HG03378 (cell line): ENCODE measurements around the gene AIMP2.
"Not testable (repeated sequence)": the region's sequence is repeated elsewhere in the genome, so short reads cannot be mapped to it uniquely, and the experiment has no call there.

ENCODE experiments used
- ATAC-seq: cut with Tn5 transposase; IDR thresholded peaks from one replicate; pipeline ENCODE4 v1.9.1; 2021; ENCODE audit warnings: mild to moderate bottlenecking, moderate library complexity; ENCODE audit not compliant: unreplicated experiment

AIMP2 gene

DNA sequence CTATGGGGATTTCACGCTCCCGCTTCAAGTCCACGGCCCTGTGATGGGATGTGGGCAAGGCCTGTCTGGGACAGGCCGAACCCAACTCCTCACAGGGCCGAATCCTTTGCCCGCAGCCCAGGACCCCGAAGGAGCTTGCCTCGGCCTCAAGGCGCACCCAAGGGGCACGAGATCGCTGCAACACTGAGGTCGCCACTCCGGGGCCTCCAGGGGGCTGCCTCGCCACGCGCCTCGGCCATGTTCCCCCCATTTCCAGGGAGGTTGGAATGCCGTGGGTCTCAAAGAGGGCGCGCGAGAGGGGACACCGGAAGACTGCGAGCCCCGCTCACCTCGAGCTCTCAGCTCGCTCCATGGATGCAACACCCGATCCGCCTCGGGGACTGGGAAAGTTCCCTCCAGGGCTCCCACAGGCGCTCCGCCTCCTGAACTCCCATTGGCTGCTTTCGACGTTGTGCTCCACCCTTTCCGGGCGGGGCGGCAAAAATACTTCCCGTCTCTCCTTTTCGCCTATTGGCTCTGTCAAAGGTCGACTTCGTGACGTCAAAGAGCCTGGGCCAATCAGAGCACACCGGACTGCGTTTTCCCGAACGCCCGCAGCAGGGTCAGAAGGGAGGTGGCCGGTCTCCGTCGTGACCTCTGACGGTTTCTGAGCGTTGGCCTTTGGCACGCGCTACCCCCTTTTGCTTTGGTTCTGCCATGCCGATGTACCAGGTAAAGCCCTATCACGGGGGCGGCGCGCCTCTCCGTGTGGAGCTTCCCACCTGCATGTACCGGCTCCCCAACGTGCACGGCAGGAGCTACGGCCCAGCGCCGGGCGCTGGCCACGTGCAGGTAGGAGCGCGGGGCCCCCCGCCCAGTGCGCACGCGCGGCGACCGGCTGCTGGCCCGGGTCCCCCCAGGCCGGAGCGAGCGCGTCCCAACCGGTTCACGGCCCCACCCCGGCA is at the start of gene AIMP2, which contains the start of gene PMS2:
Gene AIMP2, plus strand, starts transcription at position 605 of the 944 bp plus-strand sequence. Its CDS starts 92 bp downstream, at position 697.
Gene PMS2, minus strand, starts transcription at position 382 of the 944 bp plus-strand sequence. Its CDS starts 30 bp downstream, at position 352.
- ATAC-seq = peak; percentile 94

DNA sequence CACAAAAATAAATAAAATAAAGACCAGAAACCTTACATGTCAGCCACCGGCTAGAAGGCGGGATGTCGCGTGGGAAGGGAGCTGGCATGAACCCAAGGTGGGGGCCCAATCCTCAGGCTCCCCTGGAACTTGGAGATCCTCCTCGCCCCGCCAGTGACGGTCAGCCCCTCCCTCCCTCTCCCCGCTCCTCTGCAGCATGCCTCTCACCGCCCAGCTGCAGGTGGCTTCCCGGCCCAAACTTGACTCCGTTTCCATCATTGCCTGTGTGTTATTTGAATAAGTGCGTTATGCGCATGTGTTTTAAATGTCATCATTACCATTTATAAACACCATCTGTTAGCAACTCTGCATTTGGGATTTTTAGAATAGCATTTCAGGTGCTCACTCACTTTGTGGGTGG is 45.9 kb upstream of the AIMP2 start:
- ATAC-seq = not testable (repeated sequence)

DNA sequence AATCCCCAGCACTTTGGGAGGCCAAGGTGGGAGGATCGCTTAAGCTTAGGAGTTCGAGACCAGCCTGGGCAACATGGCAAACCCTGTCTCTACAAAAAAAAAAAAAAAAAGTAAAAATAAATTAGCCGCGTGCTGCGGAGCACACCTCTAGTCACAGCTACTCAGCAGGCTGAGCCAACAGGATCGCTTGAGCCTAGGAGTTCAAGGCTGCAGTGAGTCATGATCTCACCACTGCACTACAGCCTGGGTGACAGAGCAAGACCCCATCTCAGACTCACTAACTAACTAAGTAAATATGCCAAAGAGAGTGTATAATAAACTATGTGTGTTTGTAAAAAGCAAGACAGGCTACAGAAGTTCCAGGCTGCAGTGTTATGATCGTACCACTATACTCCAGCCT is 45.3 kb upstream of the AIMP2 start:
- not testable (repeated sequence) for ATAC-seq

DNA sequence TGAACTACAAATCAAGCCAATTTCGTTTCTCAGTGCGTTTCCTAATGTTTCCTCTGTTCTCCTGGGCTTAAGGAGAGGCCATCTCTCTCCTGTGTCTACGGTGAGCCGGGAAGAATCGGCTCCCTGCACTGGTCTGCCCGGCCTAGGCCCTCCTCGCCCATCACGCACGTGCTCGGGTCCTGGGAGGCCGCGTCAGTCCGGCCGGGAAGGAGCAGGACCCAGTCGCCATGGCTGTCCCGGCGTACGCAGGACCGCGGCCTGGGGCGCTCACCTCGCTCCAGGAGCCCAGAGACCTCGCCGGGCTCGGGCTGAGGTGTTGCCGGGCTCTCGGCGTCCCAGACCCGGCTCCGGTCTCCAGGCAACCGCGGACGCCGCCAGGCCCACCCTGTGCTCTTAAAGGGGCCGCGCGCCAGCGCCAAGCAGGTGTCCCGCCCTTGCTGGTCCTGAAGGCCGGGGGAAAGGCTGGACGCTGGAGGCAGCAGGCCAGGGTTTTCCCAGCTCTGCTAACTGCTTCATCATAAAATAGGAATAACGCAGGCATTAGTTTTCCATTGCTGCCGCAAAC is 38.6 kb upstream of the AIMP2 start, which contains the start of gene RSPH10B:
Gene RSPH10B, minus strand, starts transcription at position 343 of the 565 bp plus-strand sequence. CDS start 3,573 bp downstream, outside the sequence.
- not testable (repeated sequence) for ATAC-seq

DNA sequence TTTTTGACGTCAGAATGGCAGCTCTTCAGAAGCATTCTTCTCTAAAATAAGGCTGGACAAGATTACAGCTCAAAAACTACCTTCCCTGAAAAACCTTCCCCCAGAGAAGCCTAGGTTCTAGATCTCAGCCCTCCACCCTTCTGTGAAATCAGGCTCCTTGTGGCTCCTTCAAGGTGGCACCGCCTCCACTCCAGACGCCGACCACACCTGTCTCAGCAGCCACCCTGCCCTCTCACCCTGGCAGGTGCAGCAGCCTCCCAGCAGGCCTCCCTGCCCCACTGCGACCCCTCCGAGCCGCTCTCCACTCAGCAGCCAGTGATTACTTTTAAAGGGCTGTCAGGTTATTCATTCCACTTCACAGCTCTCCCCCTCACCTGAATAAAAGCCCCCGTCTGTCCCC is 35.5 kb upstream of the AIMP2 start:
- ATAC-seq = not testable (repeated sequence)

DNA sequence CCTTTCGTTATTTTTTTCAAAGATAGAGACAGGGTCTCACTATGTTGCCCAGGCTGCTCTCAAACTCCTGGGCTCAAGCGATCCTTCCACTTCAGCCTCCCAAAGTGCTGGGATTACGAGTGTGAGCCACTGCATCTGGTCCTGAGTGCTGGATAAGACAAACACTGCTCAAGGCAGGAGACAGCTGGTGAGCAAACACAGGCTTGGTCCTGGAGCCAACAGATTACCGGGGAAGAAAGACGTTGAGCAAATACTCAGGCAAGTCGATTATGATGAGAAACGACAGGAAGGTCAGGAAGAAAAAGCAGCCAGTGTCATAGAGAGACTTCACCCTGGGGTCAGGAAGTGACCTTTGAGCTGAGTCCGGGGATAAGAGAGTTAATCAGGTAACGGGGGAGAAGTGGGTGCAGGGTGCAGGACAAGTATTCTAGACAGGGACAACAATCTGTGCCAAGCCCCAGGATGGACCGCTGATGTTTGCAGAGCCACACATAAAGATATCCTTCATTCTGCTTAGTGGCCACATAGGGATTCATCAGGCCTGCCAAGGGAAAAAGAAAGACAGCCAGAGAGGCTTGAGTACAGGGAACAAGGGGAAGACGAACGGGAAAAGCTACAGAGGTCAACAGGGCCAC is 29.3 kb upstream of the AIMP2 start:
- ATAC-seq = not testable (repeated sequence)

DNA sequence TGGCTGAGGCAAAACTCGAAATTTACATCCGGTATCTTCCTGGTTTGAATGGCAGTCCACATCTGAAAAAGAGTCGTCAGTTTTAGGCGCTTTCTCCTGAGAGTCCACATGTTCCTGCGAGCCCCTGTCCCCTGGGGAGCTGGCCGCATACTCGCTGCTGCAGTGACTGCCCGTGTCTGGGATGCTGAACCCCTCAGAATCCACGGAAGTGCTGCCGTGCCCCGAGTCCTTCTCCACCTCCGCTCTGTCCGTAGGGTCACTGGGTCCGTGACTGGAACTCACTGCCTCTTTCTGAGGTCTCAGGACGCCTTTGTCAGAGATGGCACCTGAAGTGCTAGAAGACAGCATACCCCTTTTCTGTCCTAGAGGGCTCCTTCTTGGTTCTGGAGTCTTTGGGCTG is 22.0 kb upstream of the AIMP2 start:
- not testable (repeated sequence) for ATAC-seq

DNA sequence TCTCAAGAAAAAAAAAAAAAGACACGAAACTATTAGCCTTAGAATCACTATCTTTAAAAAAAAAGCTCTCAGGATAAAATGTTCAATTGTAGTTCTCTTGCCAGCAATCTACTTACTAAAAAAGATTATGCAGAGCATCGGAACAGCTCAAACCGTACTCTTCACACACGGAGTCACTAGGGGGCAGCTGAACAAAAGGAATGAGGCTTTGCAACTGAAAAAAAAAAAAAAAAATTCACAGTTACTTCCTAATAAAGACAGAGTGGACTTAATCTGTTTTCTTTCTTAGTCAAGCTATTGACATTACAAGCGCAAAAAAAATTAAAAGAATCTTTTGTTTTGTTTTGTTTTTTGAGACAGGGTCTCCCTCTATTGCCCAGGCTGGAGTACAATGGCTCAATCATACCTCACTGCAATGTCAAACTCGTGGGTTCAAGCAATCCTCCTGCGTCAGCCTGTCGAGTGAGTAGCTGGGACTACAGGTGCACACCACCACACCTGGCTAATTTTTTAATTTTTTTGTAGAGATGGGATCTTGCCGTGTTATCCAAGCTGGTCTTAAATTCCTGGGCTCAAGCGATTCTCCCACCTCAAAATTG is 11.8 kb upstream of the AIMP2 start:
- no peak for ATAC-seq

DNA sequence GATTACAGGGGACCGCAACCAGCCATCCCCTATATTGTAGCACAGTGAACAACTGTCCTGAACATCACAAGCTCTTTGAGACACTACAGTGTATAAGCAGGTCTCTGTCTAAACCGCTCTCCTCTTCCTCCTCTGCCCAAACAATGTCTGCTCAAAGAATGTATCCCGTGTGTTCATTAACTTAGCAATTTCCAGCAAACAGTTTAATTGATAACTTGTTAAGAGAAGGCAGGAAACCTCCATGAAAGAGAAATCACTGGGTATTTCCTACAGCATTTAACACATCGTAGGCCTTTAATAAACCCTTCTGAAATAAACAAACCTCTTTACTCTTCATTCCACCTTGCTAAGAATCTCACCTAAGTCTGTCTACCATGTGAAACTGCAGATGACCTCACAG is 1.7 kb upstream of the AIMP2 start:
- no peak for ATAC-seq

DNA sequence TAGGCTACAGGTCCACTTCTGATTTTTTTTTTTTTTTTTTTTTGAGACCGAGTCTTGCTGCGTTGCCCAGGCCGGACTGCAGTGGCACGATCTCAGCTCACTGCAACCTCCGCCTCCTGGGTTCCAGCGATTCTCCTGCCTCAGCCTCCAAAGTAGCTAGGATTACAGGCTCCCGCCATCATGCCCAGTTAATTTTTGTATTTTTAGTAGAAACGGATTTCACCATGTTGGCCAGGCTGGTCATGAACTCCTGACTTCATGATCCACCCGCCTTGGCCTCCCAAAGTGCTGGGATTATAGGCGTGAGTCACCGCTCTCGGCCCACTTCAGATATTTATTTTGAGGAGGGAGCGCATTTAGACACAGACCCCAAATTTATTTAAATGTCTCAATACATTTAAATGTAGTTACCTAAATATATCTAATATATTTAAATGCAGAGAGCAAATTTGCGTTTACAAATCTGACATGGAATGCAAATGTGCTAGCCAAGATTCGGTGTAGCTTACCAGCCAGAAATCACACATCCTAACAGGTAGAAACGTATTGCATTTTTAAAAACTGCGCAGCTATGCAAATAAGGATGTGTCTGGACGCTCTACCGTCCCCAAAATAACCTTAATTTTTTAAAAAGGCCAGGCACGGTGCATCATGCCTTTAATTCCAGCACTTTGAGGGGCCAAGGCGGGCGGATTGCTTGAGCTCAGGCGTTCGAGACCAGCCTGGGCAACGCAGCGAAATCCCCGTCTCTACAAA is 1.1 kb upstream of the AIMP2 start:
- not testable (repeated sequence) for ATAC-seq

DNA sequence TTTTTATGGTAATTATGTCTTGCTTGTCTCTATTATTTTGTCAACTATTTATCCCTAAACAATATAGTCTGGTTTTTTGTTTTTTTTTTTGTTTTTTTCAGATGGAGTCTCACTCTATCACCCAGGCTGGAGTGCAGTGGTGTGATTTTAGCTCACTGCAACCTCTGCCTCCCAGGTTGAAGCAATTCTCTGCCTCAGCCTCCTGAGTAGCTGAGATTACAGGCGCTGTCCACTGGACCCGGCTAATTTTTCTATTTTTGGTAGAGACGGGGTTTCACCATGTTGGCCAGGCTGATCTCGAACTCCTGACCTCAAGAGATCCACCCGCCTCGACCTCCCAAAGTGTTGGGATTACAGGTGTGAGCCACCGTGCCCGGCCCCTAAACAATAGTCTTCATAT is 1.3 kb downstream of the AIMP2 start:
- ATAC-seq = not testable (repeated sequence)

DNA sequence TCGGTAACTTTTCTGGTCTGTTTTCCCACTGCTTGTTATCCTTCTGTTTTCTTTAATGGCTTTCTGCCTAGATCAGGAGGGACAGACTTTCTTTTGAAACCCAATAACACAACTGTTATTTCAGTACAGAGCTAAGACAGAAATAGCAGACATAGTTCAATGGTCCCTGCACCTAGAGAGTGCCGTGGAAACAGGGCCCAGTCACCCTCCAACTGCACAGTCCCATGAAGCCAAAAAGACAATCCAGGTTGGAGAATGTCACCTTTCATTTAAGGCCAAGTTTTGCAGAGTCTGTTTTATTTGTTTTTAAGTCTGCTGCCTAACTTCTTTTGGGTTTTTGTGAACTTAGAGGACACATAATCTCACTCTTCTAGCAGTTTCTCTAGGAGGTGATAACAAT is 2.5 kb downstream of the AIMP2 start:
- ATAC-seq = no peak

DNA sequence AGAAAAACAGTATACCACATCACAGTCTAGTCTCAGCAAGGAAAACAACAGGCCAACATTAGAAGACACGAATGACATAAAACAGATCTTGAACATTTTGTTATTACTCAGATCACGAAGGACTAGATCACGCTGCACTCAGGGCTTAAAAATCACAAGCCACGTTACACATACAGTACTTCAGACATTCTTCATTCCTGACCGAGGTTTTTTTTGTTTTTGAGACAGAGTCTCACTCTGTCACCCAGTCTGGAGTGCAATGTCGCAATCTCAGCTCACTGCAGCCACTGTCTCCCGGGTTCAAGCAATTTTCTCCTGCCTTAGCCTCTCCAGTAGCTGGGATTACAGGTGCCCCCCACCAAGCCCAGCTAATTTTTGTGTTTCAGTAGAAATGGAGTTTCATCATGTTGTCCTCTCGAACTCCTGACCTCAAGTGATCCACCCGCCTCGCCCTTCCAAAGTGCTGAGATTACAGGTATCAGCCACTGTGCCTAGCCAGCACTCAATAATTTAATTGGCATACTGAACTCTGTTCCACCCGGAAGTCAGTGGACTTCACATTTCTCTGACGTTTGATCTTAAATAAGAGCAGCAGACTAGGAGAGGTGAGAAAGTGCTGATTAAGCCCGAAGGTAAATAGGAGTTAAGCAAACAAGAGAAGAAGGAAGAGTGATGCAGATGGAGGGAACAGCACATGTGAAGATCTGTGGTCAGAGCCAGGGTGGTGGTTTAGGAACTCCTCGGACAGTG is 3.5 kb downstream of the AIMP2 start:
- no peak for ATAC-seq

DNA sequence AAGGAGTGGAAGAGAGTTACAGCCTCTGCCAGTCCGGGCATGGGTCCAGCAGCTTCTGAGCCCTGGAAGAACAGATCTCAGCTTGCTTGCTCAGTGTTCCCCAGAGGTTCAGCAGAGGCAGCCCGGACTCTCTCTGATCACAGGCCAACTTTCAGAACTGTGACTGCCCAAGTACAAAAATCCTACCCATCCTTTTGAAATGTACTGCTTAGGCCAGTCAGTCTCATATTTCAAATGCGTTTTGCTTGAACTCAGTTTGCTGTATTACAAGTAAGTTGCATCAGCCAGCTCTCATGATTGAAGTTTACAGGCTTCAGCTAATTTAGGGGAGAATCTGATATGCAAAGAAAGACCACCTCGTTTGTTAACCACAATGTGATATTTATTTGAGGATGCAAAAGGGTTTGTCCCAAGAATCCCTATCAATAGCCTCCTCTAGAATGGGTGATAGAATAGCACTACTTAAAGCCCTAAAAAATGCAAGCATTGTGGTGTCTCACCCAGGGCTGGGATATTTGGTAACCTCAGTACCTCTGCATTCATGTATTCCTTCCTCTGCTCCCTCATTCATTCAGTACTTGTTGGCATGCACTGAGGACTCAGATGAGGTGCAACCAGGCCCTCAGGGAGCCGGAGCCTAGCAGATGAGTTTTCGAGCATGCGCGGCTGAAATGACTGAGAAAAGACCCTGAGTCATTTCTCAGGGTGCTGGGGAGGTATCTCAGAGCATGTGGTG is 7.0 kb downstream of the AIMP2 start:
- no peak for ATAC-seq

DNA sequence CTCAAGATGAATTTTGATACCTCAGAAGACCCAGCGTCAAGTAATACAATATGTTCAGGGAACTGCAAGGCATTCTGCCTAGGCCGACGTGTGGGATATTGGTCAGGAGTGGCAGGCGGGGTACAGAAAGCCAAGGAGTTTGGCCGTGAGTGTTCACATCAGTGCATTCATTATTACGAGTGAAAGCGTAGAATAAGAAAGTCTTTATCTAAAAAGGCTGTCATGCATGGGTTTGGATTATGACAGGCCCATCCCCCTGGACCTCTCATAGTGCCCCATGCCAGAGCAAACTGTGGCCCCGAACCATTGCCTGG is 7.5 kb downstream of the AIMP2 start:
- no peak for ATAC-seq

DNA sequence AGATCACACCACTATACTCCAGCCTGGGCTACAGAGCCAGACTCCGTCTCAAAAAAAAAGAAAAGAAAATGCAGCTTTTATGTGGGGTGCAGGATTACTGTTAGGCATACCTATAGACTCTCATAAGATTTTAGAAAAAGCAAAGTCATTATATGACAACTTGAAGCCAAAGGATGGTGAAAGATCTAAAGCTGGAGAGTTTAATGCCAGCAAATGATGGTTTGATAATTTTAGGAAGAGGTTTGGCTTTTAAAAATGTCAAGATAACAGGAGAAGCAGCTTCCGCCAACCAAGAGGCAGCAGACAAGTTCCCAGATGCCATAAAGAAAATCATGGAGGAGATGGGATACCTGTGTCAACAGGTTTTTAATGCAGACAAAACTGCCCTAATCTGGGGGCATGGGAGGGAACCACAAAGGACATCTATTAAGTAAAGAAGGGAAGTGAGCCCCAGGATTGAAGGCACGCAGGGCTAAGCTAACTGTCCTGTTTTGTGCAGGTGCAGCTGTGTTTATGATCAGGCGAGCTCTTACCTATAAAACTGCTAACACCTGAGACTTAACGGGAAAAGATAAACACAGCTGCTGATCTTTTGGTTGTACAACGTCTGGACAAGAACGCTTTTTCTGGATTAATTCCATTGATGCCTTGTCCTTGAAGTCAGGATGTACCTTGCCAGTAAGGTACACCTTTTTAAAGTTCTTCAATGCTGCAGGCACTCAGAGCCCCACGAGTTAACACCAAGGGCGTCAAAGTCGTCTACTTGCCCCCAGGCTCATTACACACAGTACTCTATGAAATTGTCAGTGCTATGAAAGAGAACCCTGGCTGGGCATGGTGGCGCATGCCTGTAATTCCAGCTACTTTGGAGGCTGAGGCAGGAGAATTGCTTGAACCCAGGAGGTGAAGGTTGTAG is 11.6 kb downstream of the AIMP2 start:
- no peak for ATAC-seq

DNA sequence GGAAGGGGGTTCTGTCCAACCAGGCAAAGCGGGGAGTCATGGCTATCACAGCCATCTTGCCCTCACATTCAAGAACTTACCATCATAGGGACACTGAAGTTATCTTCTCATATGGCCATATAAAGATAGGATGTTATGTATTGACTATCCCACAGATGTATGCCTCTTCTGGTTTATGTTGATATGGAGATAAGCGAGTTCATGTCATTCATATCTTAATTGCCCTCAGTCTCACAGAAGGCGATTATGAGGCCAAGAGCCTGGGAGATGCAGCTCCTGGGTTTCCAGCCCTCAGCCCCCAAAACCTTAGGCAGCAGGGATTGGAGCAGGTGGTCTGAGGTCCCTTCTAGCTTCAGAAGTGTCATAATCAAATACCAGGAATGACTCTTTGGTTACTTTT is 13.6 kb downstream of the AIMP2 start:
- ATAC-seq = no peak

DNA sequence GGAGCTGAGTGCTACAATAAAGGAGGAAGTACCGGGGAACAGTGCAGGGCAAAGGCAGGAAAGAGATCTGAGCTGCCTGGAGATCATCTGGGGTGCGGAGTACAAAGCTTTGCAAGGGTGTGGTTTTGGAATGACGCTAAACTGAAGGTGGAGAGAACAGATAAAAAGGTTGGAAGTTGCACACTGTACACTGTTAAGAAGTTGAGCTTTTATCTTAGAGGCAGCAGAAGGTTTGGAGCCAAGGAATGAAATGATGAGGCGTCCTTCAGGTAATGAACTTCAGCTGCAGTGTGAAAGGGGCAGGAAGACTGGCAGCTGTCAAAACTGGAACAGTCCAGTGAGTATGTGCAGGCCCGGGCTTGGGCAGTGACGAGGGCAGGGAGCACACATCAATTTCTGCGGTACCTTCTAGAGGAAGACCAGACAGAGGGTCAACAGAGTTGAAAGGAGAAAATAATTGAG is 14.9 kb downstream of the AIMP2 start:
- ATAC-seq = no peak
